ENCODE measurements around the gene CORO7.

DNA sequence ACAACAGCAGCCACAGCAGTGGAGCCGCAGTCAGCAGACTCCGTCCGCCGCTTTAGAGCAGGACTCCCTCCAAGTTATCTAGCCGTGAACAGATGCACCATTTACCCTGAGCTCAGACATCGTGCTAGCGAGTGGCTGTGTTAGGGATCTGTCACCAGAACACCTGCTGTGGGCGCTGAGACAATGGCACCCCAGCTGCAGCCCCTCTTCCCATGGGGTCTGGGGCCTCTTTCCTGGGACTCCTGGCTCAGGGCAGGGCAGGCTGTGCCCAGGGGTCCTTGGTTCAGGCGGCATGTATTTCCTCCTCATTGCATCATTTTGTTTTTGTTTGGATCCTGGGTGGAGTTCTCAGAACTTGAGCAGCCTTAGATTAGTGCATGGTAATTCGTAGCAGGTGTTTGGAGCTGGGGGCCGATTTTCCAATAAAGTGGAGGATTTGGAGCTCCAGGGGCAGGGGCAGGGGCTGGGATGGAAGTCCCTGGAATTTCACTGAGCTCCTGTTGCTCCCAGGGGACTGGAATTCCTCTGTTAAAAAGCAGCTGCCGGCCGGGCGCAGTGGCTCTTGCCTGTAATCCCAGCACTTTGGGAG is 34.6 kb upstream of the CORO7 start:
- no peak for TF ChIP-seq TAF1 (IDR thresholded peaks at IDR 0.05; ENCODE audit: borderline replicate concordance, insufficient read depth, low read length)
- TF ChIP-seq, protein P1, sequence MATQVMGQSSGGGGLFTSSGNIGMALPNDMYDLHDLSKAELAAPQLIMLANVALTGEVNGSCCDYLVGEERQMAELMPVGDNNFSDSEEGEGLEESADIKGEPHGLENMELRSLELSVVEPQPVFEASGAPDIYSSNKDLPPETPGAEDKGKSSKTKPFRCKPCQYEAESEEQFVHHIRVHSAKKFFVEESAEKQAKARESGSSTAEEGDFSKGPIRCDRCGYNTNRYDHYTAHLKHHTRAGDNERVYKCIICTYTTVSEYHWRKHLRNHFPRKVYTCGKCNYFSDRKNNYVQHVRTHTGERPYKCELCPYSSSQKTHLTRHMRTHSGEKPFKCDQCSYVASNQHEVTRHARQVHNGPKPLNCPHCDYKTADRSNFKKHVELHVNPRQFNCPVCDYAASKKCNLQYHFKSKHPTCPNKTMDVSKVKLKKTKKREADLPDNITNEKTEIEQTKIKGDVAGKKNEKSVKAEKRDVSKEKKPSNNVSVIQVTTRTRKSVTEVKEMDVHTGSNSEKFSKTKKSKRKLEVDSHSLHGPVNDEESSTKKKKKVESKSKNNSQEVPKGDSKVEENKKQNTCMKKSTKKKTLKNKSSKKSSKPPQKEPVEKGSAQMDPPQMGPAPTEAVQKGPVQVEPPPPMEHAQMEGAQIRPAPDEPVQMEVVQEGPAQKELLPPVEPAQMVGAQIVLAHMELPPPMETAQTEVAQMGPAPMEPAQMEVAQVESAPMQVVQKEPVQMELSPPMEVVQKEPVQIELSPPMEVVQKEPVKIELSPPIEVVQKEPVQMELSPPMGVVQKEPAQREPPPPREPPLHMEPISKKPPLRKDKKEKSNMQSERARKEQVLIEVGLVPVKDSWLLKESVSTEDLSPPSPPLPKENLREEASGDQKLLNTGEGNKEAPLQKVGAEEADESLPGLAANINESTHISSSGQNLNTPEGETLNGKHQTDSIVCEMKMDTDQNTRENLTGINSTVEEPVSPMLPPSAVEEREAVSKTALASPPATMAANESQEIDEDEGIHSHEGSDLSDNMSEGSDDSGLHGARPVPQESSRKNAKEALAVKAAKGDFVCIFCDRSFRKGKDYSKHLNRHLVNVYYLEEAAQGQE (IDR thresholded peaks at IDR 0.05; ENCODE audit: insufficient read depth in 1 of 2, low read depth in 2 of 2, low read length in 2 of 2): no peak

All from PFSK-1 (cell line).